ENCODE measurements around the gene NFIA.
"Not testable (repeated sequence)": the region's sequence is repeated elsewhere in the genome, so short reads cannot be mapped to it uniquely, and the experiment has no call there.

NFIA gene

DNA sequence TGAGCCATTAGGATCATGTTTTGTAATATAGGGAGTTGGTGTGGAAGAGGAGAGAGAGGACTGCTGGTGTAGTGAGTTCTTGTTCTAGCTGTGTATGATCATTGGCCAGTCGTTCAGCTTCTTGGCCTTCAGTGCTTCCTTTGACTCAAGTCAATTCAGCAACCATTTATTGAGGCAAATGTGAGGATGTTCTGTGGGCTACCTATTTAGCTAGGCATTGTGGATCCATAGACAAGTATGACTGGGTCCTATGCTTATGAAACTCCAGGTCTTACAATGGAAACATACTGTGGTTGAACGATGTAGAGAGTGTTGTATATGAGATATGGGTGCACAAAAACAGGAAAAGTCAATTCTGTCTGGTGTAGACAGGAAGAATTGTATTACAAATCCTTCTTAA, 41.7 kb downstream of the NFIA start:
- no peak overlapping the region for H3K4me3 ChIP-seq (ENCODE audit: low read length)
- no peak for DNase-seq (ENCODE audit: low read depth)
- TF ChIP-seq CTCF (conservative IDR thresholded peaks at IDR 0.05; ENCODE audit: low read length) = no peak

- no peak for DNase-seq (ENCODE audit: low read depth)
- H3K4me3 ChIP-seq (ENCODE audit: low read length) = no peak overlapping the region
Measured at GRCh38 chr1:61124696-61125095, 42.3 kb downstream of the NFIA start.

GRCh38 chr1:61125263-61125662, 42.9 kb downstream of the NFIA start:
- TF ChIP-seq CTCF (conservative IDR thresholded peaks at IDR 0.05; ENCODE audit: low read length) = no peak
- no peak for DNase-seq (ENCODE audit: low read depth)
- H3K4me3 ChIP-seq (ENCODE audit: low read length) = no peak overlapping the region

More at GRCh38 chr1:61124696-61125095, 42.3 kb downstream of the NFIA start:
- TF ChIP-seq CTCF (conservative IDR thresholded peaks at IDR 0.05; ENCODE audit: low read length) = no peak

DNA sequence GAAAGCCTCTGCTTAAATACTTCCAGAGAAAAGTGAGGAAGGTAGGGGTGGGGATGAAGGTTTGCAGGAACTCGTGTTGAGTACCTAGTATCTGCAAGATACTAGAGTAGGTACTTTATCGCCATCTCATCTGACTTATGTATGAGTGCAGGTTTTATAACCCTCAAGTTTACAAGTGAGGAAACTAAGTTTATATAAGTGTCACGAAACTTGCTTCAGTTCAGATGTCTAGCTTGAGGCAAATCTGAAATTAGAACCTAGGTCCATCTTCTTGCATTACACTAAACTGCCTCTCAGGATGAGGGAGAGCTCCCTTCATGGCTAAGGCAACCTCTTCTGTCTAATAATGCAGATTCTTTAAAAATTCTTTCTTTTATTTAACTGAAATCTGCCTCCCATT, 43.5 kb downstream of the NFIA start:
- DNase-seq (ENCODE audit: low read depth) = no peak
- no peak overlapping the region for H3K4me3 ChIP-seq (ENCODE audit: low read length)
- no peak for TF ChIP-seq CTCF (conservative IDR thresholded peaks at IDR 0.05; ENCODE audit: low read length)

GRCh38 chr1:61126843-61127242, 44.5 kb downstream of the NFIA start:
- not testable (repeated sequence) for DNase-seq (ENCODE audit: low read depth); H3K4me3 ChIP-seq (ENCODE audit: low read length)

DNA sequence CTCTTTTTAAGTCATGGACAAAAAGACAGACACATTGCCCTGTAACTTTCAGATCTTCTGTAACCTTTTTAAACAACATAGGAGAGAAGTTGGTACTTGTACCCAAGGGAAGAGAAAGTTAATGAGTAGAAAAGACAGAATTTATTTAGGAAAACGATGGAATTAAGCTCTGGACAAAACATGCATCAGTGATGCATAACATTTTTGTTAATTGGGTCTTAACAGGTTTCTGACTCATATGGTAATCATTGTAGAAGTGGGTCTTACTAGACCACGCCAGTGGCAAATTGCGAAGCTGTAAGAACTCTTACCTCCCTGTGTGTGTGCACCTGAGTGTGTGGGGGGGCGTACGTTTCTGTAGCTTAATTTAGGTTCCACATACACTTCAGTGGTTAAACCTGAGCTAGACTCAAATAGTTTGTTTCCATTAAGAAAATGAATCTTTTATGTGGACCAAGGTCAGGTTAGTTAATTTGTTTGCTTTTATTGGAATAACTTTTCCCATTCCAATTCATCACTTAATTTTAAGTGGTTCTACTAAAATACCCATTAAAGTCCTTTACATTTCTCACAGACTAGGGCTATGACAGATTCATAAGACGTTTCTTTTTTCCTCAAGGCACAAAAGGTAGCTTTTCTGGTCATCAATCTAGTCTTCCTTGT, 48.1 kb downstream of the NFIA start:
- TF ChIP-seq CTCF (conservative IDR thresholded peaks at IDR 0.05; ENCODE audit: low read length) = no peak
- no peak for DNase-seq (ENCODE audit: low read depth)
- H3K4me3 ChIP-seq (ENCODE audit: low read length) = no peak overlapping the region

- no peak overlapping the region for H3K4me3 ChIP-seq (ENCODE audit: low read length)
- TF ChIP-seq CTCF (conservative IDR thresholded peaks at IDR 0.05; ENCODE audit: low read length) = no peak
- no peak for DNase-seq (ENCODE audit: low read depth)
Measured at GRCh38 chr1:61131248-61131647, 48.9 kb downstream of the NFIA start.

GRCh38 chr1:61131716-61132115, 49.4 kb downstream of the NFIA start:
- H3K4me3 ChIP-seq (ENCODE audit: low read length) = no peak overlapping the region
- DNase-seq (ENCODE audit: low read depth) = no peak
- TF ChIP-seq CTCF (conservative IDR thresholded peaks at IDR 0.05; ENCODE audit: low read length) = no peak

All from AG10803 (cell line).